H9 (cell line): ENCODE measurements around the gene LHX4. TPM values are rescaled to one million over a fixed set of nuclear protein-coding genes. Genes with fewer than 3 reads are reported as not detected.

ENCODE experiments used
- DNase-seq: peaks from one replicate; pipeline ENCODE4 v3.0.0-alpha.2; 2017
- H2AFZ ChIP-seq: one replicate; pipeline ENCODE4 v1.6.1; 2013; ENCODE audit warnings: mild to moderate bottlenecking, low read length, control low read depth, moderate library complexity
- H2AK5ac ChIP-seq: 2 replicates; pipeline ENCODE4 v1.6.1; 2013; ENCODE audit warnings: low read length, control low read depth, mixed read lengths; ENCODE audit not compliant: insufficient read length
- H2BK120ac ChIP-seq: one replicate; pipeline ENCODE4 v1.6.1; 2013; ENCODE audit warnings: low read depth, mild to moderate bottlenecking, low read length, control low read depth, inconsistent platforms; ENCODE audit not compliant: poor library complexity, severe bottlenecking
- H2BK12ac ChIP-seq: 2 replicates; pipeline ENCODE4 v1.6.1; 2013; ENCODE audit warnings: low read length, control low read depth, mixed read lengths, low read depth; ENCODE audit not compliant: insufficient read length
- H2BK15ac ChIP-seq: 2 replicates; pipeline ENCODE4 v1.6.1; 2013; ENCODE audit warnings: low read depth, low read length, control low read depth
- H2BK20ac ChIP-seq: one replicate; pipeline ENCODE4 v1.6.1; 2013; ENCODE audit warnings: low read depth, mild to moderate bottlenecking, low read length, control low read depth, inconsistent platforms; ENCODE audit not compliant: poor library complexity, severe bottlenecking
- H2BK5ac ChIP-seq: 2 replicates; pipeline ENCODE4 v1.6.1; 2013; ENCODE audit warnings: low read length, control low read depth, mixed read lengths; ENCODE audit not compliant: insufficient read length
- H3K14ac ChIP-seq: 2 replicates; pipeline ENCODE4 v1.6.1; 2013; ENCODE audit warnings: low read length, control low read depth; ENCODE audit not compliant: insufficient read depth
- H3K18ac ChIP-seq: 2 replicates; pipeline ENCODE4 v1.6.1; 2013; ENCODE audit warnings: low read depth, mild to moderate bottlenecking, mixed read lengths, low read length, control low read depth; ENCODE audit not compliant: insufficient read length
- H3K23ac ChIP-seq: 2 replicates; pipeline ENCODE4 v1.6.1; 2013; ENCODE audit warnings: low read length, control low read depth, mixed read lengths, low read depth; ENCODE audit not compliant: insufficient read length
- H3K23me2 ChIP-seq: 2 replicates; pipeline ENCODE4 v1.6.1; 2013; ENCODE audit warnings: low read depth, mild to moderate bottlenecking, mixed read lengths, low read length, control low read depth; ENCODE audit not compliant: insufficient read length, poor library complexity, severe bottlenecking
- H3K27ac ChIP-seq: 2 replicates; pipeline ENCODE4 v1.5.1; 2013; ENCODE audit warnings: low read length, control low read depth, mixed read lengths, low read depth; ENCODE audit not compliant: insufficient read length
- H3K27me3 ChIP-seq: 2 replicates; pipeline ENCODE4 v1.6.1; 2013; ENCODE audit warnings: low read length, control low read depth, inconsistent platforms; ENCODE audit not compliant: insufficient read depth
- H3K4ac ChIP-seq: 2 replicates; pipeline ENCODE4 v1.6.1; 2013; ENCODE audit warnings: low read depth, mild to moderate bottlenecking, control low read depth, inconsistent platforms, low read length, moderate library complexity
- H3K4me1 ChIP-seq: 2 replicates; pipeline ENCODE4 v1.6.1; 2013; ENCODE audit warnings: low read length, control low read depth, inconsistent platforms; ENCODE audit not compliant: insufficient read depth
- H3K4me2 ChIP-seq: 2 replicates; pipeline ENCODE4 v1.6.1; 2013; ENCODE audit warnings: low read length, control low read depth, mixed read lengths; ENCODE audit not compliant: insufficient read length, insufficient read depth
- H3K56ac ChIP-seq: 2 replicates; pipeline ENCODE4 v1.6.1; 2013; ENCODE audit warnings: low read depth, mild to moderate bottlenecking, mixed read lengths, low read length, control low read depth; ENCODE audit not compliant: insufficient read length
- H3K79me1 ChIP-seq: 2 replicates; pipeline ENCODE4 v1.6.1; 2013; ENCODE audit warnings: low read depth, mild to moderate bottlenecking, moderate library complexity, low read length, control low read depth, inconsistent platforms; ENCODE audit not compliant: insufficient read depth, poor library complexity, severe bottlenecking
- H3K79me2 ChIP-seq: 2 replicates; pipeline ENCODE4 v1.6.1; 2013; ENCODE audit warnings: low read length, control low read depth, inconsistent platforms; ENCODE audit not compliant: insufficient read depth
- H3K9ac ChIP-seq: 2 replicates; pipeline ENCODE4 v1.6.1; 2013; ENCODE audit warnings: low read length, control low read depth, mixed read lengths; ENCODE audit not compliant: insufficient read length; ENCODE audit errors: extremely low read depth
- H3K9me3 ChIP-seq: one replicate; pipeline ENCODE4 v1.6.1; 2013; ENCODE audit warnings: low read depth, low read length, inconsistent platforms; ENCODE audit not compliant: control insufficient read depth
- H3T11ph ChIP-seq: one replicate; pipeline ENCODE4 v1.6.1; 2013; ENCODE audit warnings: mild to moderate bottlenecking, low read length, control low read depth, inconsistent platforms
- H4K20me1 ChIP-seq: one replicate; pipeline ENCODE4 v1.6.1; 2013; ENCODE audit not compliant: control insufficient read depth, insufficient read length, insufficient read depth
- H4K5ac ChIP-seq: 2 replicates; pipeline ENCODE4 v1.6.1; 2013; ENCODE audit warnings: low read depth, mild to moderate bottlenecking, mixed read lengths, low read length, control low read depth; ENCODE audit not compliant: insufficient read length
- H4K8ac ChIP-seq: replicated peaks from 2 replicates; pipeline ENCODE4 v1.6.1; 2013; ENCODE audit warnings: low read length, control low read depth, mixed read lengths, low read depth; ENCODE audit not compliant: insufficient read length
- H4K91ac ChIP-seq: 2 replicates; pipeline ENCODE4 v1.6.1; 2013; ENCODE audit warnings: low read depth, mild to moderate bottlenecking, moderate library complexity, mixed read lengths, low read length, control low read depth; ENCODE audit not compliant: insufficient read length
- H3K27ac Mint-ChIP-seq, 3 experiments: 2 replicates in 2 of 3; 3 replicates in 1 of 3; pipeline ENCODE4 v1.8.0; 2020 to 2021; ENCODE audit warnings: mixed read lengths in 3 of 3, mild to moderate bottlenecking in 1 of 3, moderate library complexity in 1 of 3
- H3K27me3 Mint-ChIP-seq: 2 replicates; pipeline ENCODE4 v1.8.0; 2021; ENCODE audit warnings: low read depth, mild to moderate bottlenecking, moderate library complexity, mixed read lengths
- H3K36me3 Mint-ChIP-seq, 3 experiments: 2 replicates in 2 of 3; 3 replicates in 1 of 3; pipeline ENCODE4 v1.8.0; 2020 to 2021; ENCODE audit warnings: low read depth in 3 of 3, mixed read lengths in 3 of 3; ENCODE audit not compliant: insufficient read depth in 1 of 3
- H3K4me1 Mint-ChIP-seq, 2 experiments: 2 replicates each; pipeline ENCODE4 v1.8.0; 2020; ENCODE audit warnings: mixed read lengths in 2 of 2
- H3K4me3 Mint-ChIP-seq, 2 experiments: 2 replicates in 1 of 2; 3 replicates in 1 of 2; pipeline ENCODE4 v1.8.0; 2020 to 2021; ENCODE audit warnings: mild to moderate bottlenecking in 2 of 2, mixed read lengths in 2 of 2, moderate library complexity in 1 of 2
- H3K9me3 Mint-ChIP-seq, 2 experiments: 2 replicates in 1 of 2; 3 replicates in 1 of 2; pipeline ENCODE4 v1.8.0; 2020; ENCODE audit warnings: mild to moderate bottlenecking in 2 of 2, mixed read lengths in 2 of 2, moderate library complexity in 1 of 2
- CTCF ChIP-seq: fragments of 200-600 bp; sonication (generic); conservative IDR thresholded peaks from 3 replicates; pipeline ENCODE4 v1.8.0; 2021; ENCODE audit warnings: antibody characterized with exemption, mild to moderate bottlenecking
- WGBS: extraction: QIAGEN DNeasy Blood & Tissue Kit; methylation state at CpG from one replicate; pipeline ENCODE4 v1.1.7; 2013; ENCODE audit warnings: missing lambda C conversion rate, low lambda C conversion rate, mixed read lengths; ENCODE audit not compliant: insufficient read length; ENCODE audit errors: extremely low coverage; 5-methylcytosine and 5-hydroxymethylcytosine counted together
- total RNA-seq: library from RNA; stranded (reverse); gene quantifications from 2 replicates; pipeline ENCODE4 v1.2.1, GENCODE V29; 2021

Gene LHX4
- total RNA-seq, 1 experiment from 2014 or later: 1.9 TPM

- Histone ChIP-seq H2AK5ac (no peak overlapping the region), H2BK20ac (no peak overlapping the region), H3K18ac (no peak overlapping the region), H3K27ac (no peak overlapping the region), H4K5ac (no peak overlapping the region), H2AFZ (no peak overlapping the region), H3K79me2 (no peaks in the 10 kb centered on the region), H4K20me1 (no peaks in the 10 kb centered on the region), H3K23ac (no peak overlapping the region), H3K27me3 (peaks cover 16% of the 10 kb centered on the region), H4K91ac (no peak overlapping the region), H3K4ac (no peak overlapping the region), H3K4me2 (no peak overlapping the region), H2BK120ac (no peak overlapping the region), H4K8ac (no peak overlapping the region), H2BK12ac (no peak overlapping the region), H2BK15ac (no peak overlapping the region), H3K79me1 (no peaks in the 10 kb centered on the region), H3K56ac (no peak overlapping the region), H3K14ac (no peak overlapping the region), H3K4me1 (0 out of 2 replicates have a peak, but pooled peaks cover 4% of the 10 kb centered on the region), H3K9ac (no peak overlapping the region), H3K9me3 (no peaks in the 10 kb centered on the region), H2BK5ac (no peak overlapping the region), H3T11ph (no peak overlapping the region), H3K23me2 (peaks cover 3% of the 10 kb centered on the region)
- H3K27ac Mint-ChIP-seq: no peak overlapping the region
- WGBS: no CpG with 5 or more reads among the region's 2 CpGs
- no peak for TF ChIP-seq CTCF
- H3K4me1 Mint-ChIP-seq: peaks cover 11 to 26% of the 10 kb centered on the region in 2 experiments
- H3K27me3 Mint-ChIP-seq: peaks cover 84% of the 10 kb centered on the region
- peaks cover 0 to 2% (median 0%) of the 10 kb centered on the region in 3 experiments; a peak in 1 of 7 replicates for H3K36me3 Mint-ChIP-seq
- H3K9me3 Mint-ChIP-seq: peaks cover 3 to 5% of the 10 kb centered on the region in 2 experiments; a peak in 3 of 5 replicates
- no peak overlapping the region for H3K4me3 Mint-ChIP-seq
- DNase-seq: no peak
Observed at GRCh38 chr1:180225403-180225802, 4.7 kb upstream of the LHX4 start.
